HepG2 (cell line): ENCODE results near the gene HLCS. TPM values are rescaled to one million over a fixed set of nuclear protein-coding genes. Genes with fewer than 3 reads are reported as not detected.
A peak's percentile ranks its signal among the peaks of the same experiment; 100 is the strongest.

ENCODE experiments used
- AHR ChIP-seq: IDR thresholded peaks from 2 replicates; pipeline ENCODE4 v1.6.1; 2018; ENCODE audit warnings: missing genetic modification reagents, missing compliant biosample characterization
- CENPX ChIP-seq: sonication (generic); formaldehyde crosslinking; IDR thresholded peaks from 2 replicates; pipeline ENCODE4 v1.9.0; 2021; ENCODE audit warnings: mild to moderate bottlenecking, missing genetic modification reagents, moderate library complexity
- ETV6 ChIP-seq: sonication (generic); formaldehyde crosslinking; conservative IDR thresholded peaks from 2 replicates; pipeline ENCODE4 v1.4.0; 2020; ENCODE audit warnings: missing genetic modification reagents
- HNF4A ChIP-seq: sonication (generic); formaldehyde crosslinking; IDR thresholded peaks from 2 replicates; pipeline ENCODE4 v1.4.0; 2020; ENCODE audit warnings: missing genetic modification reagents
- HOXA9 ChIP-seq: sonication (generic); formaldehyde crosslinking; IDR thresholded peaks from 2 replicates; pipeline ENCODE4 v1.8.1; 2022; ENCODE audit warnings: missing genetic modification reagents, mild to moderate bottlenecking, moderate library complexity, borderline replicate concordance
- NCOR1 ChIP-seq: fragments of 200-600 bp; sonication (generic); IDR thresholded peaks from 2 replicates; pipeline ENCODE4 v1.7.0; 2017; ENCODE audit warnings: antibody characterized with exemption, low read length, borderline replicate concordance
- NR2F2 ChIP-seq: IDR thresholded peaks from 2 replicates; pipeline ENCODE4 v1.6.1; 2012; ENCODE audit warnings: low read depth, inconsistent platforms, borderline replicate concordance
- ONECUT2 ChIP-seq: sonication (generic); formaldehyde crosslinking; IDR thresholded peaks from 2 replicates; pipeline ENCODE4 v1.4.0; 2020; ENCODE audit warnings: missing genetic modification reagents
- SMAD9 ChIP-seq: sonication (generic); formaldehyde crosslinking; IDR thresholded peaks from 2 replicates; pipeline ENCODE4 v1.5.1; 2020; ENCODE audit warnings: mild to moderate bottlenecking, missing genetic modification reagents
- THAP11 ChIP-seq: IDR thresholded peaks from 2 replicates; pipeline ENCODE4 v1.6.1; 2016; ENCODE audit warnings: missing biosample characterization, missing genetic modification reagents
- ZNF124 ChIP-seq: sonication (generic); formaldehyde crosslinking; IDR thresholded peaks from 2 replicates; pipeline ENCODE4 v1.4.0; 2020; ENCODE audit warnings: missing genetic modification reagents
- ZNF550 ChIP-seq: sonication (generic); formaldehyde crosslinking; IDR thresholded peaks from 2 replicates; pipeline ENCODE4 v1.4.0; 2020; ENCODE audit warnings: mild to moderate bottlenecking, missing genetic modification reagents, borderline replicate concordance
- ZNF720 ChIP-seq: sonication (generic); formaldehyde crosslinking; IDR thresholded peaks from 2 replicates; pipeline ENCODE4 v1.4.0; 2020; ENCODE audit warnings: missing genetic modification reagents
- ZNF777 ChIP-seq: sonication (generic); formaldehyde crosslinking; IDR thresholded peaks from 2 replicates; pipeline ENCODE4 v1.4.0; 2020; ENCODE audit warnings: missing genetic modification reagents
- polyA plus RNA-seq, 8 experiments: library from polyadenylated mRNA; depleted of rRNA in 3 of 8; stranded (reverse) in 7 of 8; unstranded in 1 of 8; fragments of >200 nt; fragmentation: Illumina TruSeq in 4 of 8; extraction: Trizol in 4 of 8; gene quantifications; 2 replicates each; pipeline versions ENCODE4 v1.2.1 to v1.2.3, GENCODE V29; 2011 to 2016; ENCODE audit warnings: low read depth in 4 of 8, missing spikeins in 1 of 8, mixed read lengths in 1 of 8; ENCODE audit not compliant: insufficient read depth in 1 of 8
- total RNA-seq, 5 experiments: library from RNA; depleted of rRNA; stranded (reverse); fragments of >200 nt; fragmentation: Illumina TruSeq; extraction: Trizol; gene quantifications; 2 replicates each; pipeline ENCODE4 v1.2.3, GENCODE V29; 2016; ENCODE audit warnings: low read depth in 1 of 5
- TF ChIP-seq, protein P1 (sequence below): sonication (generic); formaldehyde crosslinking; IDR thresholded peaks from 2 replicates; pipeline ENCODE4 v1.4.0; 2020; ENCODE audit warnings: missing genetic modification reagents
- TF ChIP-seq, protein P2 (sequence below): sonication (generic); formaldehyde crosslinking; IDR thresholded peaks from 2 replicates; pipeline ENCODE4 v1.5.0; 2020; ENCODE audit warnings: missing genetic modification reagents, mild to moderate bottlenecking, borderline replicate concordance
- TF ChIP-seq, protein P3 (sequence below): sonication (generic); formaldehyde crosslinking; IDR thresholded peaks from 2 replicates; pipeline ENCODE4 v1.4.0; 2020; ENCODE audit warnings: mild to moderate bottlenecking, missing genetic modification reagents

The HLCS gene
- total and polyA plus RNA-seq, 2 of the 13 experiments (the other 11 are each of a cell fraction or from before 2014, with no cell fraction given), result 7.9 to 12.3 TPM

DNA sequence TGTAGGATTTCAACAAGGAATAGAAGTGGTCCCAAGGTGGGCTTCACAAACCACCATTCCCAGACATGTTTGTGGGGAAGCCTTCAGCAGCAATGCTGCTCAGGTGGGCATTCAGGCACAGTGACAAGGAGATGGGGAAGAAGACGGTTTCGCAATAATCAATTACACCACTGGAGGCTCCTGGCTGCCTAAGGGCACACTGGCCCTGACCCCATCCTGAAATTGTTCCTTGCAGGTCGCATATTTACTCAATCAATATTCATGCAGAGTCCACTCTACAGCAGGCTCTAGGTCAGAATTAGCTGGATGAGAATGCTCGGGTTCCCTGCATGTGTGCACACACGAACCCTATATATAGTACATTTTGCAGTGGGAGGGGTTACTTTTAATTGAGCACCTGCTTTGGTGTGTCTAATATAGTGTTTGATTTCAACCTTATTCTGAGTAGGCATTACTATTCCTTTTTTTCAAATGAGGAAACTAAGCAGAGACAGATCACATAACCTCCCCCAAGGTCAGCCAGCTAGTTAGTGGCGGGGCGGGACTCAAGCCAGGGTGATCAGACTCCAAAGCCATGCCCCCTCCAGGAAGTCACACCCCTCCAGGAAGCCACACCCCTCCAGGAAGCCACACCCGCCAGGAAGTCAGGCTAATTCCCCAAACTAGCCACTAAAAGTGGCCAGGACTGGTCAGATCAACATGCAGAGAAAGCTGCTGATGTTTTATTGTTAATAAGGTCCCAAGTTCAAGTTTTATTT is 106.5 kb downstream of the HLCS start (continued):
- TF ChIP-seq, protein P1, sequence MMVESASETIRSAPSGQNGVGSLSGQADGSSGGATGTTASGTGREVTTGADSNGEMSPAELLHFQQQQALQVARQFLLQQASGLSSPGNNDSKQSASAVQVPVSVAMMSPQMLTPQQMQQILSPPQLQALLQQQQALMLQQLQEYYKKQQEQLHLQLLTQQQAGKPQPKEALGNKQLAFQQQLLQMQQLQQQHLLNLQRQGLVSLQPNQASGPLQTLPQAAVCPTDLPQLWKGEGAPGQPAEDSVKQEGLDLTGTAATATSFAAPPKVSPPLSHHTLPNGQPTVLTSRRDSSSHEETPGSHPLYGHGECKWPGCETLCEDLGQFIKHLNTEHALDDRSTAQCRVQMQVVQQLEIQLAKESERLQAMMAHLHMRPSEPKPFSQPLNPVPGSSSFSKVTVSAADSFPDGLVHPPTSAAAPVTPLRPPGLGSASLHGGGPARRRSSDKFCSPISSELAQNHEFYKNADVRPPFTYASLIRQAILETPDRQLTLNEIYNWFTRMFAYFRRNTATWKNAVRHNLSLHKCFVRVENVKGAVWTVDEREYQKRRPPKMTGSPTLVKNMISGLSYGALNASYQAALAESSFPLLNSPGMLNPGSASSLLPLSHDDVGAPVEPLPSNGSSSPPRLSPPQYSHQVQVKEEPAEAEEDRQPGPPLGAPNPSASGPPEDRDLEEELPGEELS (CRISPR knock-in tag), result peak; percentile 78
- TF ChIP-seq THAP11 (CRISPR knock-in tag) (no peak; the same call in 1 of the 2 replicates), ZNF720 (CRISPR knock-in tag) (no peak), NCOR1 (peak; percentile 77; the same call in 1 of the 2 replicates), NR2F2 (peak; percentile 90), ZNF550 (no peak), ETV6 (CRISPR knock-in tag) (no peak), AHR (no peak), CENPX (CRISPR knock-in tag) (no peak), ZNF777 (CRISPR knock-in tag) (no peak), ONECUT2 (CRISPR knock-in tag) (peak; percentile 95), HNF4A (CRISPR knock-in tag) (peak; percentile 88), ZNF124 (CRISPR knock-in tag) (no peak), HOXA9 (CRISPR knock-in tag) (no peak), SMAD9 (no peak)
- TF ChIP-seq, protein P2, sequence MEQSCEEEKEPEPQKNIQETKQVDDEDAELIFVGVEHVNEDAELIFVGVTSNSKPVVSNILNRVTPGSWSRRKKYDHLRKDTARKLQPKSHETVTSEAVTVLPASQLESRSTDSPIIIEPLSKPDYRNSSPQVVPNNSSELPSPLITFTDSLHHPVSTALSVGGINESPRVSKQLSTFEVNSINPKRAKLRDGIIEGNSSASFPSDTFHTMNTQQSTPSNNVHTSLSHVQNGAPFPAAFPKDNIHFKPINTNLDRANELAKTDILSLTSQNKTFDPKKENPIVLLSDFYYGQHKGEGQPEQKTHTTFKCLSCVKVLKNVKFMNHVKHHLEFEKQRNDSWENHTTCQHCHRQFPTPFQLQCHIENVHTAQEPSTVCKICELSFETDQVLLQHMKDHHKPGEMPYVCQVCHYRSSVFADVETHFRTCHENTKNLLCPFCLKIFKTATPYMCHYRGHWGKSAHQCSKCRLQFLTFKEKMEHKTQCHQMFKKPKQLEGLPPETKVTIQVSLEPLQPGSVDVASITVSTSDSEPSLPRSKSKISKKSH, result no peak
- TF ChIP-seq, protein P3, sequence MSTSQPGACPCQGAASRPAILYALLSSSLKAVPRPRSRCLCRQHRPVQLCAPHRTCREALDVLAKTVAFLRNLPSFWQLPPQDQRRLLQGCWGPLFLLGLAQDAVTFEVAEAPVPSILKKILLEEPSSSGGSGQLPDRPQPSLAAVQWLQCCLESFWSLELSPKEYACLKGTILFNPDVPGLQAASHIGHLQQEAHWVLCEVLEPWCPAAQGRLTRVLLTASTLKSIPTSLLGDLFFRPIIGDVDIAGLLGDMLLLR (CRISPR knock-in tag), result no peak
- TF ChIP-seq, all 625 proteins: peak for 143
